ENCODE data around the gene RACK1.

GRCh38 chr5:181246276-181247049 lies 2.8 kb upstream of the RACK1 start:
- no peak for TF ChIP-seq SP1 (IDR thresholded peaks at IDR 0.05)
- TF ChIP-seq ELF4 (IDR thresholded peaks at IDR 0.05), result peak; percentile 56; the same call in 1 of the 2 replicates
- TF ChIP-seq FOXA1 (IDR thresholded peaks at IDR 0.05), result no peak
- no peak for TF ChIP-seq FOXK2 (IDR thresholded peaks at IDR 0.05)
- no peak for TF ChIP-seq PKNOX1 (IDR thresholded peaks at IDR 0.05)
- TF ChIP-seq CTBP1 (IDR thresholded peaks at IDR 0.05; ENCODE audit: borderline replicate concordance), result no peak
- TF ChIP-seq NFRKB (IDR thresholded peaks at IDR 0.05), result no peak
- no peak for TF ChIP-seq FOXM1 (IDR thresholded peaks at IDR 0.05; ENCODE audit: borderline replicate concordance)
- TF ChIP-seq HDGF (IDR thresholded peaks at IDR 0.05; ENCODE audit: borderline replicate concordance), result no peak
- TF ChIP-seq ZNF384 (IDR thresholded peaks at IDR 0.05), result no peak
- TF ChIP-seq TARDBP (IDR thresholded peaks at IDR 0.05), result no peak
